Neural progenitor cell (in vitro differentiated cells): Measurements from ENCODE around the gene PNLDC1.

Experiments used
- EZH2phosphoT487 ChIP-seq: fragments of 200-600 bp; sonication (generic); IDR thresholded peaks from 2 replicates; pipeline ENCODE4 v1.6.1; 2017; ENCODE audit warnings: antibody characterized with exemption
- TF ChIP-seq, protein P1 (sequence below): fragments of 200-600 bp; sonication (generic); IDR thresholded peaks from 2 replicates; pipeline ENCODE4 v1.5.1; 2017; ENCODE audit warnings: antibody characterized with exemption, mild to moderate bottlenecking

GRCh38 chr6:159777240-159777904 is 22.7 kb upstream of the PNLDC1 start:
- TF ChIP-seq, protein P1, sequence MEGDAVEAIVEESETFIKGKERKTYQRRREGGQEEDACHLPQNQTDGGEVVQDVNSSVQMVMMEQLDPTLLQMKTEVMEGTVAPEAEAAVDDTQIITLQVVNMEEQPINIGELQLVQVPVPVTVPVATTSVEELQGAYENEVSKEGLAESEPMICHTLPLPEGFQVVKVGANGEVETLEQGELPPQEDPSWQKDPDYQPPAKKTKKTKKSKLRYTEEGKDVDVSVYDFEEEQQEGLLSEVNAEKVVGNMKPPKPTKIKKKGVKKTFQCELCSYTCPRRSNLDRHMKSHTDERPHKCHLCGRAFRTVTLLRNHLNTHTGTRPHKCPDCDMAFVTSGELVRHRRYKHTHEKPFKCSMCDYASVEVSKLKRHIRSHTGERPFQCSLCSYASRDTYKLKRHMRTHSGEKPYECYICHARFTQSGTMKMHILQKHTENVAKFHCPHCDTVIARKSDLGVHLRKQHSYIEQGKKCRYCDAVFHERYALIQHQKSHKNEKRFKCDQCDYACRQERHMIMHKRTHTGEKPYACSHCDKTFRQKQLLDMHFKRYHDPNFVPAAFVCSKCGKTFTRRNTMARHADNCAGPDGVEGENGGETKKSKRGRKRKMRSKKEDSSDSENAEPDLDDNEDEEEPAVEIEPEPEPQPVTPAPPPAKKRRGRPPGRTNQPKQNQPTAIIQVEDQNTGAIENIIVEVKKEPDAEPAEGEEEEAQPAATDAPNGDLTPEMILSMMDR, result no peak
- TF ChIP-seq EZH2phosphoT487, result no peak
